Esophagus muscularis mucosa (tissue), 3 donors: ENCODE data around the gene NTN1.

ENCODE experiments used
- CTCF ChIP-seq, 3 experiments: fragments of 200-600 bp in 2 of 3; fragments of 450-650 bp in 1 of 3; sonication (generic) in 2 of 3; IDR thresholded peaks; one replicate each; pipeline ENCODE4 v1.5.1; 2017 to 2019; ENCODE audit warnings: antibody characterized with exemption in 3 of 3, mild to moderate bottlenecking in 2 of 3, moderate library complexity in 1 of 3
- POLR2A ChIP-seq: fragments of 450-650 bp; IDR thresholded peaks from one replicate; pipeline ENCODE4 v1.6.1; 2017; ENCODE audit warnings: antibody characterized with exemption, moderate library complexity, mild to moderate bottlenecking, low read depth
- POLR2AphosphoS5 ChIP-seq, 2 donors: sonication (generic); formaldehyde crosslinking; IDR thresholded peaks; one replicate each; pipeline ENCODE4 v1.6.1; 2017; ENCODE audit warnings: antibody characterized with exemption in 2 of 2

DNA sequence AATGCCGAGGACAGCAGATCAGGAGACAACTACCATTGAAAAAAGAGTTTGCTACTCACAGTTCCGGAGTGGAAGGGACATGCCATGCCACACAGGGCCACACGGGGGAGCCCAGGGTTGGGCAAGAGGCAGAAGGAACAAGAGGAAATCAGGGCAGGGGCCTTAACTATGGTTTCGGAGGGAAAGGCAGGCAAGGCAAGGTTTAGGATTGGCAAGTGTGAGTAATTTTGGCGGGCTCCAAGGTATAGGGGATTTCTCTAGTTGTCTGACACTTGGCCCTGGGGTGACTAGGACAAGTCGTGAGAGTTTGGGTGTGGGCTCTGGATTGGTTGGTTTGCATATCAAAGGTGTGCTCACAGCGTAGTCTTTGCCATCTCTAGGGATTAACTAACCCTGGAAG lies 27.0 kb upstream of the NTN1 start:
- TF ChIP-seq CTCF (IDR thresholded peaks at IDR 0.05), result peak; percentile 72 to 85 (median 76)
- no peak for TF ChIP-seq POLR2A
- TF ChIP-seq POLR2AphosphoS5 (IDR thresholded peaks at IDR 0.05), result no peak
